Measurements from ENCODE around the gene EIF3K. TPM values are rescaled to one million over a fixed set of nuclear protein-coding genes. Genes with fewer than 3 reads are reported as not detected.

EIF3K gene
- total RNA-seq, 4 donors from 2014 or later: 326 to 534 (median 466) TPM

- 73 to 78% methylated on average over 6 of the region's 6 CpGs for WGBS, 2 donors
- no peaks in the 10 kb centered on the region for H3K27me3 ChIP-seq
- TF ChIP-seq EP300 (IDR thresholded peaks at IDR 0.05): no peak
- TF ChIP-seq POLR2A (IDR thresholded peaks at IDR 0.05): no peak
- TF ChIP-seq, protein P1, sequence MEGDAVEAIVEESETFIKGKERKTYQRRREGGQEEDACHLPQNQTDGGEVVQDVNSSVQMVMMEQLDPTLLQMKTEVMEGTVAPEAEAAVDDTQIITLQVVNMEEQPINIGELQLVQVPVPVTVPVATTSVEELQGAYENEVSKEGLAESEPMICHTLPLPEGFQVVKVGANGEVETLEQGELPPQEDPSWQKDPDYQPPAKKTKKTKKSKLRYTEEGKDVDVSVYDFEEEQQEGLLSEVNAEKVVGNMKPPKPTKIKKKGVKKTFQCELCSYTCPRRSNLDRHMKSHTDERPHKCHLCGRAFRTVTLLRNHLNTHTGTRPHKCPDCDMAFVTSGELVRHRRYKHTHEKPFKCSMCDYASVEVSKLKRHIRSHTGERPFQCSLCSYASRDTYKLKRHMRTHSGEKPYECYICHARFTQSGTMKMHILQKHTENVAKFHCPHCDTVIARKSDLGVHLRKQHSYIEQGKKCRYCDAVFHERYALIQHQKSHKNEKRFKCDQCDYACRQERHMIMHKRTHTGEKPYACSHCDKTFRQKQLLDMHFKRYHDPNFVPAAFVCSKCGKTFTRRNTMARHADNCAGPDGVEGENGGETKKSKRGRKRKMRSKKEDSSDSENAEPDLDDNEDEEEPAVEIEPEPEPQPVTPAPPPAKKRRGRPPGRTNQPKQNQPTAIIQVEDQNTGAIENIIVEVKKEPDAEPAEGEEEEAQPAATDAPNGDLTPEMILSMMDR (IDR thresholded peaks at IDR 0.05): no peak
- H3K27ac ChIP-seq: no peak overlapping the region
- H3K36me3 ChIP-seq: no peaks in the 10 kb centered on the region
- no peaks in the 10 kb centered on the region for H3K9me3 ChIP-seq
- no peaks in the 10 kb centered on the region for H3K4me1 ChIP-seq
- no peak for DNase-seq (ENCODE audit: low spot score in 2 of 2)
- H3K4me3 ChIP-seq: no peak overlapping the region
These were observed 12.9 kb upstream of the EIF3K start for GRCh38 chr19:38606131-38606530.

GRCh38 chr19:38614289-38614688 is 4.7 kb upstream of the EIF3K start:
- Histone ChIP-seq H3K4me1 (peaks cover 0 to 10% (median under 1%) of the 10 kb centered on the region in 4 donors), H3K27me3 (no peaks in the 10 kb centered on the region), H3K36me3 (no peaks in the 10 kb centered on the region), H3K9me3 (no peaks in the 10 kb centered on the region), H3K4me3 (no peak overlapping the region), H3K27ac (no peak overlapping the region)
- TF ChIP-seq POLR2A (IDR thresholded peaks at IDR 0.05): no peak
- no peak for TF ChIP-seq EP300 (IDR thresholded peaks at IDR 0.05)
- TF ChIP-seq, protein P1 (IDR thresholded peaks at IDR 0.05): no peak
- WGBS, 2 donors: 76 to 84% methylated on average over 3 of the region's 3 CpGs
- no peak for DNase-seq (ENCODE audit: low spot score in 2 of 2)

GRCh38 chr19:38615007-38615581 is 3.9 kb upstream of the EIF3K start:
- TF ChIP-seq, protein P1 (IDR thresholded peaks at IDR 0.05): no peak
- TF ChIP-seq EP300 (IDR thresholded peaks at IDR 0.05) (no peak), POLR2A (IDR thresholded peaks at IDR 0.05) (no peak)
- 69 to 71% methylated on average over 7 of the region's 7 CpGs for WGBS, 2 donors

DNA sequence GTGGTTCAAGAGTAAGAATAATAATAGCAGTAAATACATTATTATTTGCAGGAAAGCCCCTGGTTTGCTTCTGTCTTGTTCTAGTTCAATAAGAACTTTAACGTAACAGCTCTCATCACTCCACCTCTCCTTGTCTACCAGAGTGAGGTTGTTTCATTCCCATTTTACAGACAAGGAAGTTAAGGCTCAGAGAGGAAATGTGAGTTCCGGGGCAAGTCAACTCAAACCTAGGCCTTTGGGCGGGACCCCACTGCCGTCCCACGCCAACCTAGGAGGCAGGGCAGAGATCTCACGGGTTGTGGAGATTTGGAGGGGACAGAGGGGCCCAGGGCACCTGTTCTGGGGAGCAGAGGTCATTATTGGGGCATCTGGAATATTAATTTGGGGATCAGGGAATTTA is 2.7 kb upstream of the EIF3K start:
- Histone ChIP-seq H3K27me3 (no peaks in the 10 kb centered on the region), H3K36me3 (peaks cover 0 to 11% (median 1%) of the 10 kb centered on the region in 3 donors), H3K4me1 (peaks cover 0 to 23% (median 10%) of the 10 kb centered on the region in 4 donors), H3K9me3 (no peaks in the 10 kb centered on the region), H3K27ac (no peak overlapping the region), H3K4me3 (no peak overlapping the region)
- TF ChIP-seq, protein P1 (IDR thresholded peaks at IDR 0.05): no peak
- TF ChIP-seq EP300 (IDR thresholded peaks at IDR 0.05) (no peak), POLR2A (IDR thresholded peaks at IDR 0.05) (no peak)
- WGBS, 2 donors: 83 to 87% methylated on average over 6 of the region's 6 CpGs
- no peak for DNase-seq (ENCODE audit: low spot score in 2 of 2)

More at GRCh38 chr19:38615007-38615581, 3.9 kb upstream of the EIF3K start:
- no peak overlapping the region for H3K4me3 ChIP-seq
- no peak for DNase-seq (ENCODE audit: low spot score in 2 of 2)
- H3K27ac ChIP-seq: no peak overlapping the region
- no peaks in the 10 kb centered on the region for H3K27me3 ChIP-seq
- no peaks in the 10 kb centered on the region for H3K36me3 ChIP-seq
- H3K4me1 ChIP-seq: peaks cover 0 to 17% (median 8%) of the 10 kb centered on the region in 4 donors
- H3K9me3 ChIP-seq: no peaks in the 10 kb centered on the region

- H3K4me1 ChIP-seq: peaks cover 0 to 23% (median 10%) of the 10 kb centered on the region in 4 donors
- H3K9me3 ChIP-seq: no peaks in the 10 kb centered on the region
- 69 to 80% methylated on average over 9 of the region's 9 CpGs for WGBS, 2 donors
- H3K27ac ChIP-seq: peak overlapping the region in 2 of 4 donors; percentile 62 to 92
- no peak for DNase-seq (ENCODE audit: low spot score in 2 of 2)
- no peaks in the 10 kb centered on the region for H3K27me3 ChIP-seq
- TF ChIP-seq EP300 (IDR thresholded peaks at IDR 0.05) (no peak), POLR2A (IDR thresholded peaks at IDR 0.05) (no peak)
- TF ChIP-seq, protein P1 (IDR thresholded peaks at IDR 0.05): no peak
- peak overlapping the region in 2 of 4 donors; percentile 59 to 78 for H3K4me3 ChIP-seq
- peaks cover 0 to 22% (median 5%) of the 10 kb centered on the region in 3 donors for H3K36me3 ChIP-seq
These were observed 1.7 kb upstream of the EIF3K start for GRCh38 chr19:38617283-38617763.

Measured in tibial nerve (tissue), 4 donors.